NCI-H82 (cell line): ENCODE measurements around the gene NLE1.
A peak's percentile ranks its signal among the peaks of the same experiment; 100 is the strongest.
"Not testable (repeated sequence)": the region's sequence is repeated elsewhere in the genome, so short reads cannot be mapped to it uniquely, and the experiment has no call there.

Experiments used
- DNase-seq: peaks from one replicate; lab custom pipeline; 2025; lab: John Stamatoyannopoulos, UW

Gene NLE1

DNA sequence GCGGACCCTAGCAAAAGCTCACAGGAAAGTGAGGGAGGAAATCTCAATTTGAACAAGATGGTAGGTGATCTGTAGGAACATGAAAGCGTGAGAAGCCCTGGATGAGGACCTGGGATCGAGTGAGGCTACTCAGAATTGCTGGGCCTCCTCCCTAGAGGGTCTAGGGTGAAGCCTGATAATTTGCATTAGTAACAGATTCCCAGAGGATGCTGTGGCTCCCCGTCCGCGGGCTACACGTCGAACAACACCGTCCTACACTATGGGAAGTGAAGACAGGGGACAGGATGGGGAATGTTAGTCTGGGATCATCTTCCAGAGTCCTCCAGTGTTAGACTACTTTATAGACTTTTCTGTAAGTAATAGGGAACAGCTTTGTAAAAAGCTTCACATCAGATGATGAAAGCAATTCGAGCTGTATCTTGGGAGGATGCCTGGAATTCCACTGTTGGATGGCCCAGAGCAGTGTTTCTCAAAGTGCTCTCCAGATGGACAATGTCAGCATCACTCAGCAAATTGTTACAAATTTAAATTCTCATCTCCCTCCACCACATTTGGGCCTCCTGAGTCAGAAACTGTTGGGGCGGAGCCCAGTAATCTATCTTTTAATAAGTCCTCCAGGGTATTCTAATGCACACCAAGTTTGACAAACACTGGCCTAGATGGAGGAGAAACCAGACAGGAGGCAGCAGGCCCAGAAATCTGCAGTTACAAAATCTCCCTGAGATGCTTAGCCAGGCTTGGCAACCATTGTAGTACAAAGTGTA, 14.2 kb downstream of the NLE1 start:
- no peak for DNase-seq

DNA sequence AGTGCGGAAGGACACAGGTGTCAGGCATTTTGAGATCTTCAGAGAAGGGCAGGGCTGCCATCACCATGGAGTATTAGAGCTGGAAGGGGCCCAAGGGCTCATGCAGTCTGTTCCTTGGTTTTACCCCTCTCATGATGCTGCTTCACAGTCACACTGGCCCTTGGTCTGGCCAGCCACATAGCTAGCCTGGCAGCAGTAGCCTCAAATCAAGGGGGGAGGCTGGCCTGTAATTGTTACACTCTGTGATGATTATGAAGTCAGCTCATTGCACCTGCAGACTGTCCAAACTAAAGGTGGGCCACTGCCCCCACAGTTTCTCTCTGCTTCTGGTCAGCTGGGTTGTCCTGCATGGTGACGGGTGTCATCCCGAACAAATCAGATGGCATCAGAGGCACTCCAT, 20.8 kb downstream of the NLE1 start, which contains the start of gene FNDC8:
TSS of gene FNDC8 (plus strand) at position 301 of the 400 bp plus-strand sequence. CDS start at position 380, 79 bp downstream.
- no peak for DNase-seq

DNA sequence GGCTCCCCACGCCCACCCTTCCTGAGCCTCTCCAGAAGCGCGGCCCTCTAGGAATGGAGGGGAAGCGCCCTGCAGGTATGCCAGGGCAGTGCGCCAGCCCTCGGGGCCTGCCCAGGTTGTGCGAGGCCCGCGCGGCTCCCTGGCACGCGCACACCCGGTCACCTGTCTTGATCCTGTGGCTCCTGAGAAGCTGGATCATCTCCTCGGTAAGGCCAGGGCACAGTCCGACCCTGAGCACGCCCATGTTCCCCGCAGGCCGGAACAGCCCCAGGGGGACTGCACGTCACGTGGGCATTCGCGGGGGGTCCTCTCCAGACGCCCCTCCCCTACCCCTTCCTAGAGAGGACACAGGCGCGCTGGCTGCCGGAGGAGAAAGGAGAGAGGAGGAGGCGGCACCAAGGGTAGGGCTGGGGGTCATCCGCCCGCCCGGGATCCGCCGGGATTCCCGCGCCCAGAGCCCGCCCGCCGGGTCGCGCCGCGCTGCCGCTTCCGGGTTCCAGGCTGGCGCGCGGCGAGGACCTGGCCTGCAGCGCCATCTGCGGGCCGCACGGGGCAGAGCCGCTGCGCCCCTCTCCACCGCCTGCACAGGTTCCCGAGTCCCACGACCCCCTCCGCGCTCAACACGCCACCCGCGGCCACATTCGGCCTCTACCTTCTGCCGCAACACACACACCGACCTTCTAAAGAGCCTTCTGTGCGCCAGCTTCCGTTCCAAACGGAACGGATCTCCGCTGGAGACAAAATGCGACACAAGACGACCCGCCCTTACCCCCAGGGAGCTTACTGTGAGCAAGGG, 22.5 kb downstream of the NLE1 start, which contains the start of gene RAD51D:
TSS of gene RAD51D (minus strand) at position 491 of the 796 bp plus-strand sequence. CDS start at position 244, 247 bp downstream.
- peak; percentile 87 for DNase-seq

GRCh38 chr17:35117984-35118383, 24.1 kb downstream of the NLE1 start:
- DNase-seq: no peak

GRCh38 chr17:35116845-35117244, 25.3 kb downstream of the NLE1 start:
- peak; percentile 33 for DNase-seq

GRCh38 chr17:35110791-35111190, 31.3 kb downstream of the NLE1 start:
- not testable (repeated sequence) for DNase-seq

DNA sequence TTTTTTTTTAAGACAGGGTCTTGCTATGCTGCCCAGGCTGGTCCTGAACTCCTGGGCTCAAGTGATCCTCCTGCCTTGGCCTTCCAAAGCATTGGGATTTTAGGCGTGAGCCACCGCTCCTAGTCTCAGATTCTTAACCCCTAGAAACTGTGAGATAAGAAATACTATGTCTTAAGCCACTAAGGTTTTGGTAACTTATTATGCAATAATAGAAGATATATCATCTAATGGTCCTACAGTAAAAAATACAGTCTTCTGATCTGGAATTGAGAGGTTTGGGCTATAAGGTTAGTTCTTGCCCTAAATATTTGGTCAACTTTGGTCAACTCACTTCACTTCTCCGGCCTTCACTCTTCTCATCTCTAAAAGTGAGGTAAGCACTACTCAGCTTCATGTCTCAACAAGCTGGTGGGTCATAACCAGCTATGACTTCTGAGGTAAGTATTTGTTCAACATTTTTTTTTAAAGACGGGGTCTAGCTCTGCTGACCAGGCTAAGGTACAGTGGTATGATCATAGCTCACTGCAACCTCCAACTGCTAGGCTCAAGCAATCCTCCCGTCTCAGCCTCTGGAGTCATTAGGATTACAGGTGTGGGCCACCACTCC, 37.2 kb downstream of the NLE1 start:
- no peak for DNase-seq

DNA sequence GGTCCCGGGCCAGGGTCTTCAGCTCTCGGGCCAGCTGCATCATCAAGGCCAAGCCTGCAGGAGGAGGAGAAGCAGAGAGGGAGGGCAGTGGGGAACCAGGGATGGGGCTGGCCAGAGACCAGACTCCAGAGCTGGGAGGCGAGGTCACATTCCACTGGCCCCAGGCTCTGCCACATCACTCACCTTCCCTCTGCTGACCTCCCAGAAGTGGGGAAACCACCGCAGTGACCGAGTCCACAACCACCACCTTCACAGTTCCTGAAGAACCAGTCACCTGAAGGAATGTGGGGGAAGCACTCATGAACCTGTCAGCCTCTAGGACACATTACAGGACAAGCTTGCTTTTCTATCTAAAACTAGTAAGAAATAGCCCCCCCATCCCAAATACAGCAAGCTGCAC, 38.8 kb downstream of the NLE1 start:
- DNase-seq: no peak

DNA sequence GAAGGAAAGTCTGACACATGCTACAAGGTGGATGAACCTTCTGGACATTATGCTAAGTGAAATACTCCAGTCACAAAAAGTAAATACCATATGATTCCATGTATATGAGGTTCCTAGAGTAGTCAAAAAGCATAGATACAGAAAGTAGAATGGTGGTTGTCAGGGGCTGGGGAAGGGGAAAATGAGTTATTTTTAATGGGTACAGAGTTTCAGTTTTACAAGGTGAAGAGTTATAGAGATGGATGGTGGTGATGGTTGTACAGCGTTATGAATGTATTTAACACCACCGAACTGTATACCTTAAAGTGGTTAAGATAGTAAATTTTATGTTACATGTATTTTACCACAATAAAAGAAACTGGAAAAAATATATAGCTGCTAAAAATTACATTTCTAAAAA, 40.4 kb downstream of the NLE1 start:
- no peak for DNase-seq

GRCh38 chr17:35101036-35101435, 41.1 kb downstream of the NLE1 start:
- no peak for DNase-seq

GRCh38 chr17:35099908-35100307, 42.2 kb downstream of the NLE1 start:
- no peak for DNase-seq

DNA sequence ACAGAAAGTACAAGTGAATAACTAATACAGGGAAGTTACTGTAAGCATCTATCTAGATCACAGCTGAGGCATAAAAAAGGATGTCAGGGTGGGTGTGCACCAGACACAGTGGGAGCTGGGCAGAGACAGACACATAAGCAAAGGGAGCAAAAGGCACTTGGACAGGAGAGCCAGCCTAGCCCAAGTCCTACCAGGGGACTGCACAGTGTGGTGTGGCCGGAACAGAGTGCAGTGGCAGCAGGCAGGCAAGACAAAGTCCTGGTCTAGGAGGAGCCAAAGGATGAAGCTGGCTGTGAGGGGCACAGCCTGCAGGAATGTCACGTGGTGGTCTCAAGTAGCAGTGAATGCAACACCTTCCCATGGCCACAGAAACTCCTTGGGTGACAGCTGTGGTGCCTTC, 44.3 kb downstream of the NLE1 start:
- no peak for DNase-seq

DNA sequence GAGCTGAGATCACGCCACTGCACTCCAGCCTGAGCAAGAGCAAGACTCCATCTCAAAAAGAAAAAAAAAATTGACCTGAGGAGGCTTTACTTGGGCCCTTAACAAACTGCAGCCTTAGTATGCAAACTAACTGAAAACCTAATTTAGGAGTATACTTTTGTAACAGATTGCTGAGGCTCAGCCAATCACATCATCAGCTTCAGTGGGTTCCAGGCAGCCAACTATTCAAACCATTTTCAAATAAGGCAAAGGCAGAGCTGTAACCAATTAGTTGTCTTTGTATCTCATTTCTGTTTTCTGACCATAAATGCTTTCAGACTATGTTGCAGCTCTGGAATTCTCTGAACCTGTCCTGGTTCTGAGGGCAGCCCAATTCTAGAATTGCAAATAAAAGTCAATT, 46.4 kb downstream of the NLE1 start:
- DNase-seq: no peak

DNA sequence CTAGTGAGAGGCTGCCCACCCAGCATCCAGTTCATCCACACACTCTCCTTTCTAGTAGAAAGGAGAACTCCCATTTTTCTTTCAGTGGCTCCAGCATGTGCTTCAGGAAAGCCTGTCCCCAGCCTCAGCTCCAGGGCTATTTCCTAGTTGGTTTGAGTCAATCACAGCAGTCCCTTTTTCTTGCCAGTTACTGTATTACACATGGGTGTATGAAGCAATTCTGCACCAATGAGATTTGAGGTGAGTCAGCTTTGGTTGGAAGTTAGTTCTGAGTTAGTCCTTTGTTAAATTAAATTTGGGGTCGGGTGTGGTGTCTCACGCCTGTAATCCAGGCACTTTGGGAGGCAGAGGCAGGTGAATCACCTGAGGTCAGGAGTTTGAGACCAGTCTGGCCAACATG, 47.2 kb downstream of the NLE1 start:
- DNase-seq: no peak

- DNase-seq: not testable (repeated sequence)
Measured at GRCh38 chr17:35090707-35091106, 51.4 kb downstream of the NLE1 start.

DNA sequence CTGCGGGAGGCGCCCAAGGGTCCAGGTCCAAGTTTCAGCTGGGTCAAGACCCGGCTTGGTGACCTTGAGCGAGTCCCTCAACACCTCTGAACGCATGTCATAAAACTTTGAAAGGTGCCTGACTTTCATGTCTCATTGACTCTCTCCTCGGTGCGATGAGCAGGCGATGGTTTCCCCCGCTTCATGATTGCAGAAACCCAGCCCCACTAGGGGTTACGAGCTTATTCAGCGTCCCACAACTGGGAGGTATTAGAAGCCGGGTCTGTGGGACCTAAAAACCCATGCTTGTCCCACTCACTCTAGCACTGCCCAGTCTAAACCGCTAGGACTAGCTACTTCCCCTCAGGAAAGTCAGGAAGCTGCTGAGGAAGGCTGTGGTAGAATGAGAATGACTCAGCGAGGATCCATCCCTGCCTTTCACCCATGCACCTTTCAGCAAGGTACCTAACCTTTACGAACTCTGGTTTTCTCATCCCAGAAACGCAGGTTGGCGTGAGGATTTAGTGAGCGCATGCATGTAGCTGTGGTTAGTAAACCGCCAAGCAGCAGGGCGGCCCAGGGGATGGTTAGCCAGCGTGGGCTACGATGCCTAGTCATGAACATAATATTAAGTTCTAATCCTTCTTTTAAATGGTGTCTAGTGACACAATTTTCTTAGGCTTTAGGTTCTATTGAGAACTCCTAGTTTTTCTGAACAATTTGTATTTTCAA, 52.4 kb downstream of the NLE1 start:
- DNase-seq: no peak

- peak; percentile 85 for DNase-seq
Measured at GRCh38 chr17:35088881-35089585, 53.1 kb downstream of the NLE1 start.

- DNase-seq: no peak
Measured at GRCh38 chr17:35088356-35088880, 53.7 kb downstream of the NLE1 start.

DNA sequence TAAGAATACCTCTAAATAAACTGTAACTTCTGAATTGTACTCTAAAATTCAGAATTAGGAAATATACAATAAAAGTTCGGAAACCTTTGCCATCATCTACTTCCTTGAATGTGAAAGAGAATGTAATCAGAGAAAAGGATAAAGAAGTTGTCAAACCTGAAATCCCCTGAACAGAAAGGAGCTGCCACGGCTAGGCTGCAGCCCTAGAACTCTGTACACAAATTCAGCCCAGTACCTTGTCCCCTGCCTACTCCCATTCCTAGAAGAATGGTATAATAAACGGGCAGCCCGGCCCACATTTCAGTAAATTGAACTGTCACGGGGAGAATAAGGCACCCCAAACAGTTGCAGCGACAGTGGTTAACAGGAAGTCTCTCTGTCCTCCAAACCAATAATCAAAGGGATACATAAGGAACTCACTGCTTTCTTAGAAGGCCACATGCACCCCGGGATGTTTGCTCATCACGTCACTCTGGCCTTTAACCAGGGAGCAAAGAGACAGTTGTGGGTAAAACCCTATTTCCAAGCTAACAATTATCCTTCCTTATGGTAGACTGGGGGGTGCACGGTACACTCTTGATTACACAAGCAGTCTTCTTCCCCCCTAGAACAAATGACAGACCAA, 54.3 kb downstream of the NLE1 start:
- DNase-seq: peak; percentile 31

DNA sequence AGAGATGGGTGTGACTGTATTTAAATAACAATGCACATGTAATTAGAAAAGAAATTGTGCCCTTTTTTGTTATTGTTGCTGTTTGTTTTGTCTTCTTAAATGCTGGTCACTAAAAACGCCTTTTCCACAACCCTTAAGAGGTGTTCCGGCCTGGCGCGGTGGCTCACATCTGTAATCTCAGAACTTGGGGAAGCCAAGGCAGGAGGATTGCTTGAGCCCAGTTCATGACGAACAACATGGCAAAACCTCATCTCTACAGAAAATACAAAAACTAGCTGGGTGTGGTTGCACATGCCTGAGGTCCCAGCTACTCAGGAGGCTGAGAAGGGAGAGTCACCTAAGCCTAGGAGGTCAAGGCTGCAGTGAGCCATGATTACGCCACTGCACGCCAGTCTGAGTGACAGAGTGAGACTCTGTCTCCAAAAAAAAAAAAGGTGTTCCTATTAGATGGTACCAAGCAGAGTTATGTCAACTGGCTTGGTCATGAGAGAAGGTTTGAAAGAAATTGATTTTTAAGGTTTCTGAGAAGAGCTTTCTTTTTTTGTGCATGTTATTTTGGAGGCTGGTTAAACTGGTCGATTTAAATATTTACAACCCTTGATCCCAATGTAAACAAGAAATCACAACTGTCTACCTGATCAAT, 55.1 kb downstream of the NLE1 start:
- no peak for DNase-seq
